HG03175 (cell line): ENCODE measurements around the gene SLC7A1.
A peak's percentile ranks its signal among the peaks of the same experiment; 100 is the strongest.

ENCODE experiments used
- ATAC-seq: cut with Tn5 transposase; IDR thresholded peaks from one replicate; pipeline ENCODE4 v1.9.1; 2021; ENCODE audit warnings: mild to moderate bottlenecking, moderate library complexity; ENCODE audit not compliant: unreplicated experiment

Gene SLC7A1

DNA sequence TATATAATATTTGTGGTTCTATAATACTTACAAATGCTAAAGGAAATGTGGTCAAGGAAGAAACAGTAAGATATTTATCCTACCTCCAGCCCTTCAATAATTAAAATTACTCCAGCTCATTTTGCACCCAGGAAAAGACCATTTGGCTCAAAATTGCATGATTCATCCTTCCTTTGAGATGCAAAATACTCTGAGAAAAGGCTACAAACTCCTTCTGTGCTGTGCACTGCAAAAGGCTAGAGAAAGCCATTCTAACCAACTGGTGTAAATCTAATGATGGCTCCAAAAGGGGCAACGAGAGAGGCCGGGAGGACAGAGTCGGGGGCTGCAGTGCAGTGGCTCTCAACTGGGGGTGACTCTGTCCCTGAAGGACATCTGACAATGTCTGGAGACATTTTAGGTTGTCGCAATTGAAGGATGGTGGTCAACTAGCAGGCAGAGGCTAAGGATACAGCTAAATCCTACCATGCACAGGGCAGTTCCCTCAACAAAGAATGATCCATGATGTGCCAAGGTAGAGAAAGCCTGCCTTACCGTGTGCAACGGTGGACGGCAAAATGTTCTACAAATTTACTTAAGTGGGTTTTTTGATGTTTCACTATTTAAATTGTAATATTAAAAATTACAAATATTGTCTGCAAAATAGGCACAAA lies 32.6 kb downstream of the SLC7A1 start:
- ATAC-seq: no peak

DNA sequence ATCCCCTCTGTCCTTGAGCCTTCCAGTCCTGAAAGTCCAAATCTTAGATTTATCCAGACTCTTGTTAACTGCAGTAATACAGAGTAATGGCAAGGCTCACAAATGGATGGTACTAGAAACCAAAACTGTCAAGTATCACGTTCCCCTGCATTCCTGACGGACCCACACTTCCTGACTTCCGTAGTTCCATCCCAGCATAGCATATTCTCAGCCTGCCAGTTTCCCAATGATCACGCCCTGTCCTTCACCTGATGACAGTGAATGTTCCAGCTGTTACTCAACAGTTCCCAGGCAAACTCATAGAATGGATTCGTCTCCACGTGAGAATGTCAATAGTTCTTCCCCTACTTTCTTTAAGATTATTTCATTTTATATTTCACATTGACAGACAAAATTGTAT lies 33.6 kb downstream of the SLC7A1 start:
- ATAC-seq: no peak

DNA sequence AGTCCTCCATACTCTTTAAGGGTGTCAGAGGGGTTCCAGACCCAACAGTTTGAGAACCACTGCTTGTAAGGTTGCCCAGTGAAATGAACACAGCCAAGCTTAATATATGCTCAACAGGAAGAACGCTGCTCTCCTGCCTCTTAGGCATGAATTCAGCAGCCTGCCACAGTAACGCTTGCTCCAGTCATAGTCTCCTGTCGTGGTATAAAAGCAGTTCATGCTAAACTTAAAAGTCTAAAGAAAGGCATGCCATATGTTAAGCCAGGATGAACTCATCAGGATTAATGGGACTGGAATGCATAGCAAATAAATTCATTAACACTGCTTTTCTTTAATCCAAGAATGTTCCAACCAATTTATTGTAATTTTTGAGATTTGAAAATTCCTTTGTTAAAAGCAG lies 38.7 kb downstream of the SLC7A1 start:
- no peak for ATAC-seq

DNA sequence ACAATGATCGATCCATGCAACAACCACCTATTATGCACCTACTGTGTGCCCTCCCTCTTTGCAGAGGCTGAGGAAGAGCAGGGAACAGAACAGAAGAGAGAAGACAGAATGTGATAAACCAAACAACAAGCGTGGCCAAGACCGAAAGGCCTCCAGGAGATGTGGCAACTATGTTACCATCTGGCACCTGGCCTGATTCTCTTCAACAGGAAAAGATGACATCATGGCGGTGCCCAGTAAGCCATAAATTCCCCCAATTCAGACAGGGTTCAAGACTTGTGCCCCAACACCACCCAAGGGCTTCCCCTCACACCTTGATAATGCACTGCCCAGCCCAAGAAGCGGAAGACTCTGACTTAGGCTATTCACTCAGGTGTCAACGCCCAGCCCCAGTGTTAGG lies 44.3 kb downstream of the SLC7A1 start:
- ATAC-seq: no peak

DNA sequence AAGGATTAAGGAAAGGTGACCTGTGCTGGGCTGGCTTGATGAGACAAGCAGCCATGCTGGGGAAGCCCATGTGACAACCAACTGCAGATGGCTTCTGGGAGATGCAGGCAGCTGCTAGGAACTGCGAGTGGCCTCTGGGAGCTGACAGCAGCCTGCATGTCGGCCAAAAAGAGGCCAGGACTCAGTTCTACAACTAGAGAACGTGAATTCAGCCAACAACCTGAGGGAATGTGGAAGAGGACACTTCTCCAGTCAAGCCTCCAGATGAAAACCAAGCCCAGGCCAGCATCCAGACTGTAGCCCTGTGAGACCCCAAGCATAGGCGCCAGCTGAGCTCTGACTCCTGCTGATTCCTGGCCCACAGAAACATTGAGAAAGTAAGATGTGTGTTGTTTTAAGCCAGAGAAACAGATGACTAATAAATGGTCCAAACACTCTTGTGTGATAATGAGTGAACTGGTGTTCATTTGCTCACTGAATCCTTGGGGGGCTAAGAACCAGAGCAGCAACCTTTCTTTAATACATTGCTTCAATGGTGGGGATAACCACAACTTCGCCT lies 45.0 kb downstream of the SLC7A1 start:
- ATAC-seq: no peak

DNA sequence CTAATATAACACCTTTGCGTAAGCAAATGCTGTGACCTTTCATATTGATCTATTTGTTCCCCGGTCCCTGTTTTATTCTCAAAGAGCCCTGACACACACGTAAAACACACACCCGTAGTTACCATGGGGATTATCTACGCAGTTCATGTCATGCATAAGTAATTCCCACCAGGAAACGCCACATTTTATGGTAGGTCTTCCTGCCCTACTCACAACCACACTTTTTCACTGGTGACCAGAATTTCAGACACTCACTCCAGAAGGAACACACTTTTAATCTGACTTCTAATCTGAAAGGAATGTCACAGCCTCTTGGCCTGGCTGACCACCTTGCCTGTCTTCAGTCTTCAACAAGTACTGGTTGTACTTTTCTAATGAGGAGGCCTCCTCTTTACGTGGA lies 46.8 kb downstream of the SLC7A1 start:
- no peak for ATAC-seq

DNA sequence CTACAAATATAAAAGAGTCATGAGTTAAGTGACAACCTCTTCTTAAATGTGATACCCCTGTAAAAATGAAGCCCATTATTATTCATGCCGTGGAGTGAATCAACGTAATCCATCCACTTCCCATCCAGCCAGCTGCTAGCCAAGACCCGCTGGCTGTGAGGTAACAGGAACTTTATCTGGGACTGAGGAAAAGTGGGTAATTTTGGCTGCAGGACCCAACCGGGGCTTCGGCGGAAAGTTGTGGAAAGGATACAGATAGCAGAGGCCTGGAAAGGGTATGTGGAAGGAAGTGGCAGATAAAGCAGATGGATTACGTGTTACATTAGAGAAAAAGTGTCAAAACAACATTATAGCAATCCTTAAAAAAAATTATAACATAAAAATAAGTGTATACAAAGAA lies 48.3 kb downstream of the SLC7A1 start:
- ATAC-seq: no peak

DNA sequence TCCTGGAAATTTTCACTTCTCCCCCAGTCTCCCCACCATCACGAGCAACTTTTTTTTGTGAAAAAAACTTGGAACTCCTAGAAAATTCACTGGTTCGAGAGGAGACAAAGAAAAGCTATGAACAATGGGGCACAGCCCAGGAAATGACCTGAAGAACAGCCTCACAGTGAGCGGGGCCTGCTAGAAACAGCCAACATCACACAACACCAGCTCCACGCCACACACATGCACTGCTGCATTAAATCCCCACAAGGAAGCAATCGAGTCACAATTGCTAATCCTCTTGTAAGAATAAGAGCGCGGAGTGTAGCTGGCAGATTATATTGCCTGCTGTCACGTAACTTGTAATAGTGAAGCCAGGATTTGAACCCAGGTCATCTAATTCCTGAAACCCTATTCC lies 48.8 kb downstream of the SLC7A1 start:
- no peak for ATAC-seq

DNA sequence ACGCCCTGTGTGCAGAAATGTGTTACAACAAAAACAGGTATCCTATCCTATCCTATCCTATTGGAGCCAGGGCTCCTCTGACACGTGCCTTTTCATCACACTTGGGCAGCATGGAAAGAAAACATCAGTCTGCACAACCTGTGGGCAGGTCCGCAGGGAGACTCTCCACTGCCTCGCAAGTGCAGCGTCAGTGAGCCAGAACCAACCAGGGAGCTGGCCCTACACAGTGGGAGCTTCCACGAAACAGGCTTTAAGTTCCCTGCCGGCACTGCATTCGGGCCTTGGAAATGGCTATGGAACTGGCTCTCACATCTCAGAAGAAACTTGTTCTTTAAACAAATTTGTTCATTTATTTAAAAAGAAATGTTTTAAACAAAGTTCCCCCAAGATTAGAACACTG lies 49.5 kb downstream of the SLC7A1 start:
- ATAC-seq: no peak

DNA sequence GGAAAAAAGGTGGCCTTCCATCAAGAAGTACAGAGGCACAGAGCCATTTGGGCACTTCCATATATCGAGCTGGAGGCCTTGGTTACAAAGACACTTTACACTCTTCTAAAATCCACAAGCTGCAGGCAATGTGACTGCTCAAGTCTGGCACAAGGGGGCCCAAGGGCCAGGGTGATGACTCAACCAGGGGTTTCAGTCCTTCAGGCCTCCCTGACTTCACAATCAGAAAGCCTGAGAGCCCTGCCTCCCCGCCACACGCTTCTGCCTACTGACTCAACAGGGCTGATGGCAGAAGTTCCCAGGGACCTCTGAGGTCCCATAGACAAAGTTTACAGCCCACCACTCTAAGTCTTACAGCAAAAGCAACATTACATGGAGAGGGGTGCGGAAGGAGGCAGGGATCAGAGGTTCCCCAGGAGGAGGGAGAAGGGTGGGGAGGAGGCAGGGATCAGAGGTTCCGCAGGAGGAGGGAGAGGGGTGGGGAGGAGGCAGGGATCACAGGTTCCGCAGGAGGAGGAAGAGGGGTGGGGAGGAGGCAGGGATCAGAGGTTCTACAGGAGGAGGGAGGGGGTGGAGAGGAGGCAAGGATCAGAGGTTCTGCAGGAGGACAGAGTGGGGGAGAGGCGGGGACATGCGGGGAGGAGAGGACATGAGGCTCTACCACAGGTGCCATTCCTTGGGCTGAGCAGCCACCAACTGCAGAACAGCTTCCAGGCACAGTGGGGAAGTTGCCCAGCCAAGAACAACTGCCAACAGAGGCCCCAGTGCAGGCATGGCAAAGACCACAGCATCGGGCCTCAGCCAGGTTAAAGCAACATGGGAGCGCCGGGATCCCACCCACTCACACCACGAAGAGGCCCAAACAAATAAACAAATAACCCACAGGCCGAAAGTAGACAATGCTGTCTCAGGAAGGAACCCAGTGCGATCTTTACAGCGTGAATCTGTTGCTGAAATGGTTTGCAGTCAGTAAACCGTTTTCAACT lies 52.0 kb downstream of the SLC7A1 start:
- ATAC-seq: peak; percentile 96

DNA sequence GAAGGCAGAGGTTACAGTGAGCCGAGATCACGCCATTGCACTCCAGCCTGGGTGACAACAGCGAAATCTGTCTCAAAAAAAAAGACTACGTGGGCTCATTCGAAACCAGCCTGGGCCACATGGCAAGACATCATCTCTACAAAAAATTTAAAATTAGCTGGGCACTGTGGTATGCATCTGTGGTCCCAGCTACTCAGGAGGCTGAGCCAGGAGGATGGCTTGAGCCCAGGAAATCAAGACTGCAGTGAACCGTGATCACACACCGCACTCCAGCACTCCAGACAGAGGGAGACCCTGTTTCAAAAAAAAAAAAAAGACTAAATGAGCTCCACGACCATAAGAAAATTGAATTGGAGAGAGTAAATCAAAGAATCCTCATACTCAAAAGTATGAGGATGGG lies 53.1 kb downstream of the SLC7A1 start:
- no peak for ATAC-seq

DNA sequence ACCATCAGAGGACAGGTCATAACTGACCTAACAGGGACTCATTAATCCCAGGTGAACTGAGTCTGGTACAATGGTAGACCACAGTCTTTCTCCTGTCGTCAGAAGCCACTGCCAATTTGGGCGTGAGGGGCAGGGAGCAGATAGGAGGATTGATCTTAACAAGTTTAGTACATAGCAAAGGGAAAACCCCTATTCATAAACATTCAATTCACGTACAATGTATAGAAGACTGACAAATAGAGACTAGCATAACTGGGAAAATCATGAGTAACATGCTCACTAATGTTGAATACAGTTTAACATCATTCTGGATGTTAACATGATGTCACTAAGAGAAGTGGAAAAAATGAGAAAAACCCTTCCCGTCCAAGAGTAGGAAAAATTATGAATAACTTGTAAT lies 54.1 kb downstream of the SLC7A1 start:
- ATAC-seq: no peak

DNA sequence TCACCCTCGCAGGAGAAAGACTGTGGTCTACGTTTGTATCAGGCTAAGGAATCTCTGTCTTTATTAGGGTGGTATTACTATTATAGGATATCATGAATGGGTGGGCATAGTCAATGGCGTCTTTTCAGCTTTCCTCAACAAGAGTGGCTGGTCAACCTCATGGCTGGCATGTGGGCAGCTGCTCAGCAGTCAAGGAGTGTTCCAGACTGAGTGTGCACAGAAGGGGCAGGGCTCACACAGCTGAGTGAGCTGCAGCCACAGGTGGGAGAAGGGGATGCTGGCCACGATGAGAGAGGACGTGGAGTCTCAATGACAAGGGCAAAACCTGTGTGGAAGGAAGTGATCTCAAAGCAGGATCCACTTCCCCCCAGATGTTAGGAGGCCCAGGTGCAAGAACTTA lies 54.7 kb downstream of the SLC7A1 start:
- ATAC-seq: no peak

DNA sequence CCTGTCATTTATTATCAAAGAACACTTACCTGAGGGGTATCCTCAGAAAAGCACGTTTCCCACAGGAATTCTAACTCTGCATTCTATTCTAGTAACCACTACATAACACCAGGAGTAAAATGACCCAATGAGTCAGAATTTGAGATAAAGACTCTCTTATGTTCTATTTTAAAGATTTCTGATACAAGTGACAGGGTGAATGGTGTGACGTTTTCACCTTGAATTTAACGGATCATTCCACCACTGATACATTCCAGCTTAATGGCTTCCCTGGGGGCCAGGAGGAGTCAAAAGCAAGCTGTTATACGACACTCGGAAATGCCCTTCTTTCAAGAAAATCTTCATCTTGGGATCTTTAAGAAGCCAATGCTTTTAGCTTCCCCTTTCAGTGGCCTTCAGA lies 55.2 kb downstream of the SLC7A1 start:
- ATAC-seq: no peak

DNA sequence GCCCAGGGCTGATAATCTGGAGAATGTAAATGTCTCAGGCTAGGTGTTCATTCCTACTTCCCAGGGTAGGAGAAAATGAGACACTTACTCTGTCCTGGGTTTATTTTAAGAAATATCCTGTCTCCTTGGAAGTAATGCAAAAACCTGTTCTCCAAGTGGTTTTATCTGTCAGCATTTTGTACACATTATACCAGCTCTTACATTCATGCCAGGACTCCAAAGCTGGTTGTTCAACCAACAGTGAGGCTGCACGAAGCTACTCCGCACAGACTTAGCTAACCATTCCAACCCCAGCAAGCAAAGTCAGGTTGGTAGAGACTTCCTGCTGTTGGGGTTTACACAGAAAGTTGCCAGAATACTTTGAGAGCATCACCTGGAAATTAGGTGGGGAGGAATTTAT lies 55.6 kb downstream of the SLC7A1 start:
- ATAC-seq: no peak

DNA sequence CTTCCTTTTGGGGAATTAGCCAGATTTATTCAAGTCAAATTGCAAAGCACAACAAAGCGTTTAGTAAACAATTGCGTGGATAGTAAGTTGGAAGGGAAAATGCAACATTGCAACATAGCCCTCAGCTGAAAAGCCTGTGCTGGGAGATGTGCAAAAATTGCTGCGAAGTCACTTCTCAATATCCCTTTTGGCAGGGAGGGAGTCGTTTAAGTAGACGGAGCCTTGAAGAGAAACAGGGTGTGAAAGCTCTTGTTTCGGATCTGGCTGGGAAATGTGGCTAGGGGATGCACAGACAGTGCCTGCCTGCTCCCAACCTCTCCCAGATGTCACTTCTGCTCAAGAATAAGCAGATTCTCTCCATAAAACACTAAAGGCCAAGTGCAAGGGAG lies 56.8 kb downstream of the SLC7A1 start:
- ATAC-seq: no peak

DNA sequence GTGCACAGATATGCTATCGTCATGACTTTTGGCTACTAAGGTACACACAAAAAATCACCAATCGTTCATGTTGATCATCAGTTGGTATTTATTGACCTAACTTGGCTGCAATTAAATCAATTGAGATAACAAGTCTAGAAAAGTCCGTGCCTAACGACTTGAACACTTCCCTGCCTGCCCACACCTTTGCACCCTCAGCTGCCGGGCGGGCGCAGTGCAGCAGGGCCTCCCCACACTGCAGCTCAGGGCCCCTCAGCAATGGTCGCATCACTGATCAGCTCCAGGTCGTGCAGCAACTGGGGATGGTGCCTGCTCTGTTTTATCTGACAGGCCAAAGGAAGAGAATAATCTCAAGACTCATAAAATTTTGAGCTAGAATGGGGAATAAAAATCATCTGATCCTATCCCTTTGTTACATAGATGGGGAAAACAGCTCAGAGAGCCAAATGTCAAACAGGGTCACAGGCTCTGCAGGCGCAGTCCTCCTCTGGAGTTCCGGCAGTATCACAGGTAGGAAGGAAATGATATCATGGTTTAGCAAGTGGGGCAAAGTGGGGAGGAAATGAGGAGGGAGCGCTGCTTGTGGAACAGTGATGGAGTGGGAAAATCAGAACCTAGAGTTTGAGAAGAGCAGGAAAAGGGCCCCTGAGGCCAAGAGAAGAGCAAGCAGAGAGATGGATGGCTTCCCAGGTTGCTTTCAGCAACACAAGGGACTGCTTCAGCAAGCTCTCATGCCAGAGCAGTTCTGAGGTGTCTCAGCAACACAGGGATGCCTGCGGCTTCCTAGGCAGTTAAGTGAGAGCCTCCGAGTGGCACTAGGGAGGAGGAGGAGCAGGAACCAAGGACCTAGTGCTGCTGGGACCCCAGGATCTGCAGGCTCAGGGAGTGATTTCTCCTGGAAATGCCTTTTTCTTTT lies 57.5 kb downstream of the SLC7A1 start:
- ATAC-seq: no peak

DNA sequence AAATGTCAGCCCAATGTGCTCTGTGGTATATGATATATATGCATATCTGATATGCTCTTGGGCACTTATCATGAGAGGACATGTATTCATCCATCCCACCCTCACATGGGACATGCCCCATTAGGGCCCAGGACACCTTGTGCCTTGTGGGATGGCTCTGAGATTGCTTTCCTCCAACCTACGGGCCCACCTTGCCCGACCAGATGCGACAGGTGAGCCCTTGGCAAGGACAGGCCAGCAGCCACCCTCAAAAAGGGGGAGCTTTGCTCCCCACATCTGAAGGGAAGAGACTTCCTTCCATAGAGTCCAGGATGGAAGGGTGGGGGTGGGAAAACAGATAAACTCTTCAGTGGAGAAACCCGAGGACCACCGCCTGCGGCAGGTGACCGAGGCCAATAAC lies 58.6 kb downstream of the SLC7A1 start:
- no peak for ATAC-seq

DNA sequence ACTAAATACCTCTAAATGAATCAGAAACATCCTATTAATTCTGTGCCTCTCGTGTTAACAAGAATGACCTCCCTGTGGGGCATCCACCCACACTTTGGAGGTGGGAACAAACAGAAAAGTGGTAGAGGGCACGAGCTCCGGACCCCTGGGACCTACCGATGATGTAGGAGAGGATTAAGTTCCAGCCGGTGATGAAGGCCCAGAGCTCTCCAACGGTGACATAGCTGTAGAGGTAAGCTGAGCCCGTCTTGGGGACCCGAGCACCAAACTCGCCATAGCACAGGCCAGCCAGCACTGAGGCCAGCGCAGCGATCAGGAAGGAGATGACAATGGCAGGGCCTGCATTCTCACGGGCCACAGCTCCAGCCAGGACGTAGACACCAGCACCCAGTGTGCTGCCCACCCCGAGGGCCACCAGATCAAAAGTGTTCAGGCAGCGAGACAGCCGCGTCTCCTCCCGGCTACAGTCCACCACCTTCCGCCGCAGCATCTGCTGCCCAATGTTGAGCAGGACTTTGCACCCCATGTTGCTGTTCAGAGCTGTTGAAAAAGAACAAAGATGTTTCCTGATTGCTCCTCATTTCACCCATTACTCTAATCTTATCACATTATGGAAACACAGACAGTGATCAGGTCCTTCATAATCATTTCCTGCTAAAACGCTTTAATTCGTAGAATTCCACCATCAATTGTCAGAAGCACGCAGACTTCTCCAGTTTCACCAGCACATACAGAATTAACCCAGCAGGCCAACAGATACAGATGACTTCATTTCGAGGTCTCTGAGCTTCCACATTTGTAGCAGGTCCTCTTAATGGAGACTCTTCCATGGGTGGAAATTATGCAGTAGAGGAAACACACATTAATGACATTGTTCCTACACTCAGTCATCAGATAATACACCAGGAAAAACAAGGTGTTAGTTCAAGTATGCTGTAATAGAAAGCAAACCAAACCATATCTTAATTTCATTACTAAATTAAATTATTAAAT lies 59.5 kb downstream of the SLC7A1 start:
- ATAC-seq: no peak

DNA sequence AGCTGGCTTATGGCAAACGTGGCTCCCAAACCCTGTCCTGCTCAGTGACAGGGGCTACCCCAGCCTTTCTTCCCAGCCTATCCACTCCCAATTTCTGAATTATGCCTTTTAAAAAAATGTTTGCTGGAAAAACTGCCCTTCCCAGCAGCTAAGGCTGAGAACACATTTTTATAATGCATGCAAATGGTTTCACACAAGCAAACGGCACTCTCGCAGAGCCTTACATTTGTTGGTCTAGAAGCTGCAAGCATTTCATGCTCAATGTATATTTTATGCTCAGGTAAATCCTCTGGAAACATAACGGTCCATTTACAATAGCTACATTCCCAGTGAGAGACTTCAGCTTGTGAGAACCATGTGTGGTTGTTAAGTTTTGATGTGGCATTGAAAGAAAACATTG lies 61.4 kb downstream of the SLC7A1 start:
- no peak for ATAC-seq
